ENCODE measurements around the gene APOL3. TPM values are rescaled to one million over a fixed set of nuclear protein-coding genes. Genes with fewer than 3 reads are reported as not detected.
"Not testable (repeated sequence)": the region's sequence is repeated elsewhere in the genome, so short reads cannot be mapped to it uniquely, and the experiment has no call there.

The APOL3 gene
- total and polyA plus RNA-seq, 12 donors: 8.9 to 123 (median 29.0) TPM

DNA sequence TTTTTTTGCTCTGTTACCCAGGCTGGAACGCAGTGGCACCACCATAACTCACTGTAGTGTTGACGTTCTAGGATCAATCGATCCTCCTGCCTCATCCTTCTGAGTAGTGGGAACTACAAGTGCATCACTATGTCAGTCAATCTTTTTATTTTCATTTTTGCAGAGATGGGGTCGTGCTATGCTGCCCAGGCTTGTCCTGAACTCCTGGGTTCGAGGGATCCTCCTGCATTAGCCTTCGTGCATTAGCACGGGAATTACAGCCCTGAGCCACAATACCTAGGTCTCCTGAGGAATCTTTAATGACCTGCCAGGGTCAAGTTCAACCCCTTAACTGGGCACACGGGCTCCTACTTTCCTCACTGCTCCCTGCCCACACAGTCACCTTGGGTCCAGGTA is 4.4 kb downstream of the APOL3 start:
- no peak for DNase-seq
- Histone ChIP-seq H3K9me3 (replicated peaks in 1 of 3) (no peaks in the 10 kb centered on the region), H3K27me3 (no peaks in the 10 kb centered on the region), H3K27ac (peak overlapping the region; percentile 62 to 95 (median 84)), H3K36me3 (replicated peaks in 1 of 2) (no peaks in the 10 kb centered on the region), H3K4me1 (replicated peaks in 1 of 2) (peaks cover 37 to 51% of the 10 kb centered on the region in 2 donors), H3K4me3 (peak overlapping the region in 1 of 4 donors; percentile 38)
- TF ChIP-seq, protein P1, sequence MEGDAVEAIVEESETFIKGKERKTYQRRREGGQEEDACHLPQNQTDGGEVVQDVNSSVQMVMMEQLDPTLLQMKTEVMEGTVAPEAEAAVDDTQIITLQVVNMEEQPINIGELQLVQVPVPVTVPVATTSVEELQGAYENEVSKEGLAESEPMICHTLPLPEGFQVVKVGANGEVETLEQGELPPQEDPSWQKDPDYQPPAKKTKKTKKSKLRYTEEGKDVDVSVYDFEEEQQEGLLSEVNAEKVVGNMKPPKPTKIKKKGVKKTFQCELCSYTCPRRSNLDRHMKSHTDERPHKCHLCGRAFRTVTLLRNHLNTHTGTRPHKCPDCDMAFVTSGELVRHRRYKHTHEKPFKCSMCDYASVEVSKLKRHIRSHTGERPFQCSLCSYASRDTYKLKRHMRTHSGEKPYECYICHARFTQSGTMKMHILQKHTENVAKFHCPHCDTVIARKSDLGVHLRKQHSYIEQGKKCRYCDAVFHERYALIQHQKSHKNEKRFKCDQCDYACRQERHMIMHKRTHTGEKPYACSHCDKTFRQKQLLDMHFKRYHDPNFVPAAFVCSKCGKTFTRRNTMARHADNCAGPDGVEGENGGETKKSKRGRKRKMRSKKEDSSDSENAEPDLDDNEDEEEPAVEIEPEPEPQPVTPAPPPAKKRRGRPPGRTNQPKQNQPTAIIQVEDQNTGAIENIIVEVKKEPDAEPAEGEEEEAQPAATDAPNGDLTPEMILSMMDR (IDR thresholded peaks at IDR 0.05): no peak
- TF ChIP-seq POLR2A (IDR thresholded peaks at IDR 0.05): no peak
- 53 to 55% (median 54%) methylated on average over 8 of the region's 8 CpGs for WGBS, 4 donors
- intact Hi-C loops (cut with DNase I): no loop called here

DNA sequence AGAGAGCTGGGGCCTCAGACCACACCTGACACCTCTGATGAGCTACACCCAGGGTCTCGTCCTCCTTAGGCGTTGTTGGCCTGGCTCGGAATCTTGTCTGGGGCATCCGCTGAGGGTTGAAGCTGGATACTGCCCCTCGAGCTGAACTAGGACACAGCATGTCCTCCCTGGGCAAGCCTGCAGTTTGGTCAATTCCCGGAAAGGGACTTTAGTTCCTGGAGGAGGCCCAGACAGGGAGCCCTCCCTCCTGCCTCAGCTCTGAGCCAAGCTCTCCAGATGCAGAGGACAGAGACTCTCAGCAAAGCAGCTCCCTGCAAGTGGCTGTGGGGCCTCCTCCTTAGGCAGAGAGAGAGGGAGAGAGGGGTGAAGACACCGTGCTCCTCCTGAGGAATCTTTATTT is 4.9 kb downstream of the APOL3 start:
- peak in 1 of 2 donors; percentile 26 for TF ChIP-seq POLR2A (IDR thresholded peaks at IDR 0.05)
- TF ChIP-seq, protein P1 (IDR thresholded peaks at IDR 0.05): no peak
- Histone ChIP-seq H3K4me1 (replicated peaks in 1 of 2) (peaks cover 42 to 55% of the 10 kb centered on the region in 2 donors), H3K27ac (peak overlapping the region; percentile 40 to 95 (median 62)), H3K27me3 (no peaks in the 10 kb centered on the region), H3K36me3 (replicated peaks in 1 of 2) (no peaks in the 10 kb centered on the region), H3K9me3 (replicated peaks in 1 of 3) (no peaks in the 10 kb centered on the region), H3K4me3 (peak overlapping the region in 1 of 4 donors; percentile 38)
- WGBS, 4 donors: 40 to 70% (median 52%) methylated on average over 1 to 7 of the region's 7 CpGs
- peak; percentile 44 to 78 (median 66) for DNase-seq
- intact Hi-C loops (cut with DNase I): no loop called here

DNA sequence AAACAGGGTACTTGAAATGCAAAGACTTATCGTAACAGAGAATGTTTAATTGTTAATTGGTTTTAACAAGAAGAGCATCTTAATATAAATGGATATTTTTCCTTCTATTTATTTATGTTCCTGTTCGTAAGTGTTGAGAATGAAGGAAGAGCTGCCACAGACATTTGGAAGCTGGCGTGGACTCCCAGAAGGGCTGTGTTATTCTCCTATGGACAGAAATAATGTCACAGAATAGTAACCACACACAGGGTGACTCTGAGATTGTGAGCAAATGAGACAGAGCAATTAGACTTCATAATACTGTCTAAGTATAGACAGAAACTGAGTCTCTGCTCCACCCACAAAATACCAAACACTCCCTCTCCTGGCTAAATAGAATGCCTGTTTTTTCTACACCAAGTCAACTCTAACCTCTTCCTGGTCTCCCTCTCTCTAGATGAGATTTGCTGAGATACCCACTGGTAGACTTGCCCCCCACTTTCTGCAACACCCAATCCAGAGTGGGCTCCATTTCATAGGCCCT is 6.1 kb downstream of the APOL3 start:
- H3K27ac ChIP-seq: peak overlapping the region in 2 of 5 donors; percentile 90 to 95
- H3K4me1 ChIP-seq (replicated peaks in 1 of 2): peaks cover 47 to 68% of the 10 kb centered on the region in 2 donors
- intact Hi-C loops (cut with DNase I): no loop called here
- no peaks in the 10 kb centered on the region for H3K27me3 ChIP-seq
- no peaks in the 10 kb centered on the region for H3K36me3 ChIP-seq (replicated peaks in 1 of 2)
- 90 to 93% (median 92%) methylated on average over 3 of the region's 3 CpGs for WGBS, 4 donors
- H3K4me3 ChIP-seq: no peak overlapping the region
- H3K9me3 ChIP-seq (replicated peaks in 1 of 3): no peaks in the 10 kb centered on the region
- TF ChIP-seq, protein P1 (IDR thresholded peaks at IDR 0.05): no peak
- TF ChIP-seq POLR2A (IDR thresholded peaks at IDR 0.05): no peak
- DNase-seq: no peak

- intact Hi-C loops (cut with DNase I): no loop called here
- H3K4me1 ChIP-seq (replicated peaks in 1 of 2): peaks cover 47 to 68% of the 10 kb centered on the region in 2 donors
- H3K4me3 ChIP-seq: no peak overlapping the region
- no peaks in the 10 kb centered on the region for H3K9me3 ChIP-seq (replicated peaks in 1 of 3)
- WGBS, 4 donors: 84 to 88% (median 85%) methylated on average over 12 of the region's 12 CpGs
- H3K27me3 ChIP-seq: no peaks in the 10 kb centered on the region
- peaks cover 0 to 2% of the 10 kb centered on the region in 2 donors for H3K36me3 ChIP-seq (replicated peaks in 1 of 2)
- no peak for DNase-seq
- peak overlapping the region in 2 of 5 donors; percentile 90 to 95 for H3K27ac ChIP-seq
- TF ChIP-seq, protein P1 (IDR thresholded peaks at IDR 0.05): no peak
- TF ChIP-seq POLR2A (IDR thresholded peaks at IDR 0.05): no peak
These were observed 6.8 kb downstream of the APOL3 start for GRCh38 chr22:36153501-36154422.

- 89 to 100% (median 93%) methylated on average over 4 of the region's 4 CpGs for WGBS, 4 donors
- H3K9me3 ChIP-seq (replicated peaks in 1 of 3); H3K4me3 ChIP-seq; H3K27me3 ChIP-seq; DNase-seq; H3K36me3 ChIP-seq (replicated peaks in 1 of 2); intact Hi-C loops (cut with DNase I): not testable (repeated sequence)
- H3K4me1 ChIP-seq (replicated peaks in 1 of 2): peaks cover 46 to 62% of the 10 kb centered on the region in 2 donors
- H3K27ac ChIP-seq: peak overlapping the region in 1 of 5 donors; percentile 7
These were observed 7.7 kb downstream of the APOL3 start for GRCh38 chr22:36152821-36153220.

Measured in adrenal gland (tissue), 12 donors.